SK-N-SH (cell line): ENCODE data around the gene PEDS1. TPM values are rescaled to one million over a fixed set of nuclear protein-coding genes. Genes with fewer than 3 reads are reported as not detected.

Experiments
- CTCF ChIA-PET: fragments of 300-600, 350-600 bp; formaldehyde crosslinking; extraction: SDS; loops from one replicate; lab custom pipeline; 2021; lab: Yijun Ruan, JAX
- POLR2A ChIA-PET: fragments of 350-600 bp; sonication (Branson Sonifier 250); formaldehyde crosslinking; extraction: SDS; loops from one replicate; lab custom pipeline; 2020; ENCODE audit warnings: antibody characterized with exemption, inconsistent platforms; lab: Yijun Ruan, JAX
- DNase-seq: peaks from one replicate; pipeline ENCODE4 v3.0.0; 2012
- H2AFZ ChIP-seq: fragments of 200-600 bp; sonication (generic); 2 replicates; pipeline ENCODE4 v1.8.1; 2016; ENCODE audit warnings: antibody characterized with exemption, mild to moderate bottlenecking, low read depth
- H3F3A ChIP-seq: fragments of 200-600 bp; sonication (generic); replicated peaks from 2 replicates; pipeline ENCODE3; 2016; ENCODE audit warnings: antibody characterized with exemption, mild to moderate bottlenecking; ENCODE audit not compliant: insufficient read depth
- H3K27ac ChIP-seq, 2 experiments: fragments of 200-500 bp in 1 of 2; fragments of 200-600 bp in 1 of 2; sonication (Bioruptor generic) in 1 of 2; sonication (generic), shearing (Covaris generic) in 1 of 2; 2 replicates each; pipeline versions ENCODE4 v1.5.1 to v1.6.1; 2014 to 2016; ENCODE audit warnings: low read depth in 2 of 2, inconsistent platforms in 1 of 2, low read length in 1 of 2, mild to moderate bottlenecking in 1 of 2, mixed read lengths in 1 of 2
- H3K27me3 ChIP-seq: fragments of 200-600 bp; sonication (generic), shearing (Covaris generic); 2 replicates; pipeline ENCODE4 v1.6.1; 2016; ENCODE audit warnings: mixed run types; ENCODE audit not compliant: insufficient read depth
- H3K36me3 ChIP-seq, 2 experiments: fragments of 200-500 bp in 1 of 2; fragments of 200-600 bp in 1 of 2; sonication (Bioruptor generic) in 1 of 2; sonication (generic) in 1 of 2; replicated peaks in 1 of 2; 2 replicates each; pipeline versions ENCODE3 to v1.5.1; 2014 to 2016; ENCODE audit warnings: low read length in 1 of 2, mild to moderate bottlenecking in 1 of 2; ENCODE audit not compliant: insufficient read depth in 2 of 2, control insufficient read depth in 1 of 2
- H3K4me1 ChIP-seq, 2 experiments: fragments of 200-500 bp in 1 of 2; fragments of 200-600 bp in 1 of 2; sonication (Bioruptor generic) in 1 of 2; sonication (generic), shearing (Covaris generic) in 1 of 2; 2 replicates each; pipeline versions ENCODE4 v1.5.1 to v1.6.1; 2014 to 2016; ENCODE audit warnings: low read depth in 1 of 2, low read length in 1 of 2, mixed run types in 1 of 2; ENCODE audit not compliant: insufficient read depth in 2 of 2, control insufficient read depth in 1 of 2
- H3K4me2 ChIP-seq: fragments of 200-600 bp; sonication (generic), shearing (Covaris generic); 2 replicates; pipeline ENCODE4 v1.6.1; 2017; ENCODE audit warnings: mixed run types
- H3K4me3 ChIP-seq, 2 experiments: fragments of 200-500 bp in 1 of 2; fragments of 200-600 bp in 1 of 2; sonication (Bioruptor generic) in 1 of 2; sonication (generic), shearing (Covaris generic) in 1 of 2; 2 replicates each; pipeline versions ENCODE4 v1.5.1 to v1.8.1; 2014 to 2016; ENCODE audit warnings: low read depth in 2 of 2, inconsistent platforms in 1 of 2, low read length in 1 of 2, mild to moderate bottlenecking in 1 of 2, mixed read lengths in 1 of 2, moderate library complexity in 1 of 2
- H3K79me2 ChIP-seq: fragments of 200-600 bp; sonication (generic); 2 replicates; pipeline ENCODE4 v1.8.1; 2017; ENCODE audit warnings: mild to moderate bottlenecking; ENCODE audit not compliant: insufficient read depth
- H3K9ac ChIP-seq: fragments of 200-600 bp; sonication (generic); 2 replicates; pipeline ENCODE4 v1.6.1; 2017; ENCODE audit warnings: mixed run types
- H3K9me2 ChIP-seq: fragments of 200-600 bp; sonication (generic); 2 replicates; pipeline ENCODE4 v1.6.1; 2017; ENCODE audit warnings: mixed run types
- H3K9me3 ChIP-seq: fragments of 200-600 bp; sonication (generic); 2 replicates; pipeline ENCODE4 v1.6.1; 2017; ENCODE audit warnings: mixed run types, mild to moderate bottlenecking, moderate library complexity
- H4K20me1 ChIP-seq: fragments of 200-600 bp; sonication (generic); 2 replicates; pipeline ENCODE4 v1.6.1; 2017; ENCODE audit warnings: mild to moderate bottlenecking, mixed run types; ENCODE audit not compliant: insufficient read depth
- EZH2phosphoT487 ChIP-seq: fragments of 200-600 bp; sonication (generic); IDR thresholded peaks from 2 replicates; pipeline ENCODE4 v1.6.1; 2017; ENCODE audit warnings: low read depth, mixed run types, mild to moderate bottlenecking, antibody characterized with exemption, moderate library complexity, borderline replicate concordance
- FOXJ3 ChIP-seq: sonication (generic); formaldehyde crosslinking; IDR thresholded peaks from 2 replicates; pipeline ENCODE4 v1.5.1; 2020; ENCODE audit warnings: mild to moderate bottlenecking, missing genetic modification reagents
- FOXM1 ChIP-seq: IDR thresholded peaks from 2 replicates; pipeline ENCODE4 v1.4.0; 2012; ENCODE audit warnings: low read depth, mild to moderate bottlenecking
- GATA2 ChIP-seq: sonication (generic); formaldehyde crosslinking; IDR thresholded peaks from 2 replicates; pipeline ENCODE4 v1.5.0; 2020; ENCODE audit warnings: mild to moderate bottlenecking, missing genetic modification reagents
- JUND ChIP-seq: IDR thresholded peaks from 2 replicates; pipeline ENCODE4 v1.4.0; 2012
- MEF2A ChIP-seq: IDR thresholded peaks from 2 replicates; pipeline ENCODE4 v1.4.0; 2012; ENCODE audit warnings: low read depth, borderline replicate concordance
- NFIC ChIP-seq: IDR thresholded peaks from 2 replicates; pipeline ENCODE4 v1.4.0; 2012; ENCODE audit warnings: borderline replicate concordance
- RAD21 ChIP-seq: IDR thresholded peaks from 2 replicates; pipeline ENCODE4 v1.6.1; 2012; ENCODE audit warnings: mild to moderate bottlenecking, low read length
- RXRA ChIP-seq: IDR thresholded peaks from 2 replicates; pipeline ENCODE4 v1.4.0; 2012; ENCODE audit warnings: low read depth, mild to moderate bottlenecking, borderline replicate concordance
- SIN3A ChIP-seq: IDR thresholded peaks from 2 replicates; pipeline ENCODE4 v1.6.1; 2012; ENCODE audit warnings: low read depth, mild to moderate bottlenecking, low read length, moderate library complexity, borderline replicate concordance
- WGBS: methylation state at CpG from one replicate; pipeline ENCODE4 v1.1.6; 2017; ENCODE audit warnings: low lambda C conversion rate; 5-methylcytosine and 5-hydroxymethylcytosine counted together
- polyA plus RNA-seq, 3 experiments: library from polyadenylated mRNA; depleted of rRNA; stranded (reverse); fragments of >200 nt; gene quantifications; 2 replicates each; pipeline ENCODE4 v1.2.3, GENCODE V29; 2012
- TF ChIP-seq, protein P1 (sequence below): fragments of 150-350 bp; IDR thresholded peaks from 2 replicates; pipeline ENCODE4 v1.6.1; 2017; ENCODE audit warnings: antibody characterized with exemption, low read length, low read depth, borderline replicate concordance
- TF ChIP-seq, protein P2 (sequence below): IDR thresholded peaks from 2 replicates; pipeline ENCODE4 v1.6.1; 2012; ENCODE audit warnings: mild to moderate bottlenecking, low read depth, low read length, moderate library complexity
- TF ChIP-seq, protein P3 (sequence below): IDR thresholded peaks from 2 replicates; pipeline ENCODE4 v1.4.0; 2012; ENCODE audit warnings: low read depth, borderline replicate concordance

Gene PEDS1
- polyA plus RNA-seq, 1 of the 3 experiments (the other 2 are of a cell fraction), result 18.3 TPM

DNA sequence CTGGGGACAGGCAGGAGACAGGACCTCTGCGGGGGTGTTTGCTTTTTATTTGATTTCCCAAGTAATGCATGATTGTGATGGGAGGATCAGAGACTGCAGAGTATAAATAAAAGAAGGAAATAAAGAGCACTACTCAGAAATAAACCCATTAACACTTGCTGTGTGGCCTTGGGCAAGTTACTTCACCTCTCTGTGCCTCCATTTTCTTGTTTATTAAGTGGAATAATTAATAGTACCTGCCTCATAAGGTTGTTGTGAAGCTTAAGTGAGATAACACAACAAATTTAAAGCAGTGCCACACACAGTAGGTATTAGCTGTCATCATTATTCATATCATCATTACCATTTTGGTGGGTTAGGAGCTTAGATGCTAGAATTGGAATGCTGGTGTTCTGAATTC lies 45.2 kb upstream of the PEDS1 start:
- Histone ChIP-seq H3K9ac (no peak overlapping the region), H3K36me3 (peaks cover 0 to 7% of the 10 kb centered on the region in 2 experiments), H3K4me1 (peaks cover 0 to 6% of the 10 kb centered on the region in 2 experiments; a peak in 2 of 4 replicates), H3K79me2 (peaks cover 13% of the 10 kb centered on the region), H2AFZ (no peak overlapping the region), H4K20me1 (peaks cover 19% of the 10 kb centered on the region), H3K4me3 (no peak overlapping the region), H3K9me3 (no peaks in the 10 kb centered on the region), H3K4me2 (no peak overlapping the region), H3K27ac (no peak overlapping the region), H3K9me2 (no peaks in the 10 kb centered on the region), H3K27me3 (no peaks in the 10 kb centered on the region), H3F3A (no peaks in the 10 kb centered on the region)
- no peak for DNase-seq
- POLR2A ChIA-PET, result no interaction called here
- TF ChIP-seq NFIC (no peak), FOXJ3 (CRISPR knock-in tag) (no peak), EZH2phosphoT487 (no peak), JUND (no peak), RXRA (no peak), GATA2 (CRISPR knock-in tag) (no peak), SIN3A (no peak), FOXM1 (no peak), MEF2A (no peak), RAD21 (no peak)
- TF ChIP-seq, protein P1, sequence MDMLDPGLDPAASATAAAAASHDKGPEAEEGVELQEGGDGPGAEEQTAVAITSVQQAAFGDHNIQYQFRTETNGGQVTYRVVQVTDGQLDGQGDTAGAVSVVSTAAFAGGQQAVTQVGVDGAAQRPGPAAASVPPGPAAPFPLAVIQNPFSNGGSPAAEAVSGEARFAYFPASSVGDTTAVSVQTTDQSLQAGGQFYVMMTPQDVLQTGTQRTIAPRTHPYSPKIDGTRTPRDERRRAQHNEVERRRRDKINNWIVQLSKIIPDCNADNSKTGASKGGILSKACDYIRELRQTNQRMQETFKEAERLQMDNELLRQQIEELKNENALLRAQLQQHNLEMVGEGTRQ, result no peak
- TF ChIP-seq, protein P2, sequence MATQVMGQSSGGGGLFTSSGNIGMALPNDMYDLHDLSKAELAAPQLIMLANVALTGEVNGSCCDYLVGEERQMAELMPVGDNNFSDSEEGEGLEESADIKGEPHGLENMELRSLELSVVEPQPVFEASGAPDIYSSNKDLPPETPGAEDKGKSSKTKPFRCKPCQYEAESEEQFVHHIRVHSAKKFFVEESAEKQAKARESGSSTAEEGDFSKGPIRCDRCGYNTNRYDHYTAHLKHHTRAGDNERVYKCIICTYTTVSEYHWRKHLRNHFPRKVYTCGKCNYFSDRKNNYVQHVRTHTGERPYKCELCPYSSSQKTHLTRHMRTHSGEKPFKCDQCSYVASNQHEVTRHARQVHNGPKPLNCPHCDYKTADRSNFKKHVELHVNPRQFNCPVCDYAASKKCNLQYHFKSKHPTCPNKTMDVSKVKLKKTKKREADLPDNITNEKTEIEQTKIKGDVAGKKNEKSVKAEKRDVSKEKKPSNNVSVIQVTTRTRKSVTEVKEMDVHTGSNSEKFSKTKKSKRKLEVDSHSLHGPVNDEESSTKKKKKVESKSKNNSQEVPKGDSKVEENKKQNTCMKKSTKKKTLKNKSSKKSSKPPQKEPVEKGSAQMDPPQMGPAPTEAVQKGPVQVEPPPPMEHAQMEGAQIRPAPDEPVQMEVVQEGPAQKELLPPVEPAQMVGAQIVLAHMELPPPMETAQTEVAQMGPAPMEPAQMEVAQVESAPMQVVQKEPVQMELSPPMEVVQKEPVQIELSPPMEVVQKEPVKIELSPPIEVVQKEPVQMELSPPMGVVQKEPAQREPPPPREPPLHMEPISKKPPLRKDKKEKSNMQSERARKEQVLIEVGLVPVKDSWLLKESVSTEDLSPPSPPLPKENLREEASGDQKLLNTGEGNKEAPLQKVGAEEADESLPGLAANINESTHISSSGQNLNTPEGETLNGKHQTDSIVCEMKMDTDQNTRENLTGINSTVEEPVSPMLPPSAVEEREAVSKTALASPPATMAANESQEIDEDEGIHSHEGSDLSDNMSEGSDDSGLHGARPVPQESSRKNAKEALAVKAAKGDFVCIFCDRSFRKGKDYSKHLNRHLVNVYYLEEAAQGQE, result no peak
- TF ChIP-seq, protein P3, sequence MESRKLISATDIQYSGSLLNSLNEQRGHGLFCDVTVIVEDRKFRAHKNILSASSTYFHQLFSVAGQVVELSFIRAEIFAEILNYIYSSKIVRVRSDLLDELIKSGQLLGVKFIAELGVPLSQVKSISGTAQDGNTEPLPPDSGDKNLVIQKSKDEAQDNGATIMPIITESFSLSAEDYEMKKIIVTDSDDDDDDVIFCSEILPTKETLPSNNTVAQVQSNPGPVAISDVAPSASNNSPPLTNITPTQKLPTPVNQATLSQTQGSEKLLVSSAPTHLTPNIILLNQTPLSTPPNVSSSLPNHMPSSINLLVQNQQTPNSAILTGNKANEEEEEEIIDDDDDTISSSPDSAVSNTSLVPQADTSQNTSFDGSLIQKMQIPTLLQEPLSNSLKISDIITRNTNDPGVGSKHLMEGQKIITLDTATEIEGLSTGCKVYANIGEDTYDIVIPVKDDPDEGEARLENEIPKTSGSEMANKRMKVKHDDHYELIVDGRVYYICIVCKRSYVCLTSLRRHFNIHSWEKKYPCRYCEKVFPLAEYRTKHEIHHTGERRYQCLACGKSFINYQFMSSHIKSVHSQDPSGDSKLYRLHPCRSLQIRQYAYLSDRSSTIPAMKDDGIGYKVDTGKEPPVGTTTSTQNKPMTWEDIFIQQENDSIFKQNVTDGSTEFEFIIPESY, result no peak
- CTCF ChIA-PET, result interaction anchor here (1.7 kb wide), 1 partner anchor 16 kb away, joined by 4 read pairs; no protein-coding TSS in a partner anchor
- 100% methylated on average over 1 of the region's 1 CpG for WGBS
